Esophagus squamous epithelium (tissue), 5 donors: ENCODE data around the gene PTPRN2. TPM values are rescaled to one million over a fixed set of nuclear protein-coding genes. Genes with fewer than 3 reads are reported as not detected.

ENCODE experiments used
- DNase-seq: peaks from one replicate; lab custom pipeline; 2025; lab: John Stamatoyannopoulos, UW
- H3K27ac ChIP-seq, 4 donors: fragments of 200-600 bp; sonication (generic); one replicate each; pipeline ENCODE4 v1.5.1; 2016 to 2019; ENCODE audit warnings: mild to moderate bottlenecking in 1 of 4
- H3K27me3 ChIP-seq, 4 donors: fragments of 200-600 bp; sonication (generic); 1 replicate in 3 of 4; 2 replicates in 1 of 4; pipeline versions ENCODE4 v1.5.1 to v1.6.0; 2017 to 2021; ENCODE audit warnings: antibody characterized with exemption in 1 of 4
- H3K36me3 ChIP-seq, 3 donors: fragments of 200-600 bp; sonication (generic); one replicate each; pipeline ENCODE4 v1.5.1; 2016 to 2019
- H3K4me1 ChIP-seq, 3 donors: fragments of 200-600 bp; sonication (generic); one replicate each; pipeline ENCODE4 v1.5.1; 2017 to 2019
- H3K4me3 ChIP-seq, 4 donors: fragments of 200-600 bp; sonication (generic); 1 replicate in 3 of 4; 2 replicates in 1 of 4; pipeline ENCODE4 v1.5.1; 2016 to 2019; ENCODE audit warnings: mild to moderate bottlenecking in 2 of 4, moderate library complexity in 1 of 4
- H3K9me3 ChIP-seq, 3 donors: fragments of 200-600 bp; sonication (generic); one replicate each; pipeline ENCODE4 v1.5.1; 2016 to 2019
- CTCF ChIP-seq, 6 experiments: fragments of 450-650 bp in 4 of 6; fragments of 200-600 bp in 2 of 6; sonication (generic) in 2 of 6; IDR thresholded peaks; one replicate each; pipeline ENCODE4 v1.5.1; 2016 to 2019; ENCODE audit warnings: antibody characterized with exemption in 6 of 6, mild to moderate bottlenecking in 4 of 6, moderate library complexity in 4 of 6
- POLR2A ChIP-seq, 4 donors: fragments of 450-650 bp; IDR thresholded peaks; one replicate each; pipeline ENCODE4 v1.6.1; 2017; ENCODE audit warnings: antibody characterized with exemption in 4 of 4, mild to moderate bottlenecking in 4 of 4, moderate library complexity in 3 of 4
- WGBS, 2 donors: methylation state at CpG; one replicate each; pipeline ENCODE4 v1.1.5; 2018; 5-methylcytosine and 5-hydroxymethylcytosine counted together
- intact Hi-C: fragments of 100-400 bp; cut with DNase I; formaldehyde crosslinking; loops from one replicate; pipeline ENCODE4 v1.15.0; 2022
- total RNA-seq, 4 donors: library from RNA; depleted of rRNA; stranded (reverse); fragments of >200 nt; gene quantifications; one replicate each; pipeline ENCODE4 v1.1.0, GENCODE V29; 2016
- donor health status: DM: yes; HTN: yes; CAD: no.

Gene PTPRN2
- total RNA-seq, 4 donors from 2014 or later: 0.38 to 2.7 (median 1.0) TPM

- Histone ChIP-seq H3K9me3 (no peaks in the 10 kb centered on the region), H3K27me3 (peaks cover 0 to 8% (median 0%) of the 10 kb centered on the region in 4 donors), H3K27ac (no peak overlapping the region), H3K4me1 (no peaks in the 10 kb centered on the region), H3K36me3 (no peaks in the 10 kb centered on the region), H3K4me3 (no peak overlapping the region)
- no peak for TF ChIP-seq CTCF (IDR thresholded peaks at IDR 0.05)
- TF ChIP-seq POLR2A (IDR thresholded peaks at IDR 0.05): no peak
- intact Hi-C loops: no loop called here
- no peak for DNase-seq
- WGBS, 2 donors: 65 to 73% methylated on average over 9 of the region's 9 CpGs
Measured at GRCh38 chr7:157963526-157963925, 624.1 kb downstream of the PTPRN2 start.

GRCh38 chr7:157962458-157963306 lies 624.9 kb downstream of the PTPRN2 start:
- 70 to 78% methylated on average over 10 to 13 of the region's 15 CpGs for WGBS, 2 donors
- intact Hi-C loops: no loop called here

DNA sequence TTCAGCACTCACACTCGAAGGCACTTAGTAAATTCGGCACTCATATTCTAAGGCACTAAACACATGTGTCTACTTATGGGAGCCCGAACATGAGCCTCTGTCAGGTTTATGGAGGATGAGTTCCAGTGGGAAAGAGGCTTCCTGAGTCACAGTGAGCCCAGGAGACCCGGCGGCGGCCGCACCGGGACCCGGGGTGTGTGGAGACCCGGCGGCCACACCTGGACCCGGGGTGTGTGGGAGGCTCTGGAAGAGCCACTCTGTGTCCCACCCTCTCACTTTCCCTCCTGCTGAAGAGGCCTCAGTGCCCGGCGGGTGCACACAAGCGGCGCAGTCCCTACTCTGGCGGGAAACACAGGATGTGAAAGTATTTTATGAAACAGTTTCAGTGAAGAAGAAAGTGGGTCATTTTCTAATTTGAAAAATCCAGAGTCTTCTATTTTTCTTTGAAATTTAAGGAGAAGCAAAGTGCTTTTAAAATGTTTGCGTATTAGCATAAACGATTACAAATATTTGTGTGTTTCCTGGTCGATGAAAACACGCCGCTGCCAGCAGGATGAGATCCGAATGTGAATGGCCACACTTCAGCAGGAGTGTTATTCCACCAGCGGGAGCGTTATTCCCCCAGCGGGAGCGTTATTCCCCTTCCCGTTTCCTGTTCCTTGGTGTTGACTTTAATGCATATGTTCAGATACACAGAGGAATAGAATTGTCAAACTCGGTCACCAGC lies 625.7 kb downstream of the PTPRN2 start:
- intact Hi-C loops: no loop called here
- WGBS, 2 donors: 35 to 45% methylated on average over 28 to 29 of the region's 29 CpGs
- Histone ChIP-seq H3K4me3 (no peak overlapping the region), H3K36me3 (no peaks in the 10 kb centered on the region), H3K27me3 (peaks cover 0 to 8% (median 0%) of the 10 kb centered on the region in 4 donors), H3K27ac (no peak overlapping the region), H3K4me1 (no peaks in the 10 kb centered on the region), H3K9me3 (no peaks in the 10 kb centered on the region)
- TF ChIP-seq CTCF (IDR thresholded peaks at IDR 0.05): no peak
- no peak for TF ChIP-seq POLR2A (IDR thresholded peaks at IDR 0.05)
- DNase-seq: no peak

More at GRCh38 chr7:157962458-157963306, 624.9 kb downstream of the PTPRN2 start:
- H3K4me1 ChIP-seq: no peaks in the 10 kb centered on the region
- DNase-seq: no peak
- TF ChIP-seq POLR2A (IDR thresholded peaks at IDR 0.05) (no peak), CTCF (IDR thresholded peaks at IDR 0.05) (no peak)
- H3K36me3 ChIP-seq: no peaks in the 10 kb centered on the region
- no peak overlapping the region for H3K27ac ChIP-seq
- no peak overlapping the region for H3K4me3 ChIP-seq
- no peaks in the 10 kb centered on the region for H3K9me3 ChIP-seq
- H3K27me3 ChIP-seq: peaks cover 0 to 8% (median 0%) of the 10 kb centered on the region in 4 donors

GRCh38 chr7:157955348-157955999 lies 632.1 kb downstream of the PTPRN2 start:
- no peak overlapping the region for H3K4me3 ChIP-seq
- H3K4me1 ChIP-seq: no peaks in the 10 kb centered on the region
- TF ChIP-seq CTCF (IDR thresholded peaks at IDR 0.05) (no peak), POLR2A (IDR thresholded peaks at IDR 0.05) (no peak)
- intact Hi-C loops: no loop called here
- no peaks in the 10 kb centered on the region for H3K36me3 ChIP-seq
- no peak overlapping the region for H3K27ac ChIP-seq
- no peak for DNase-seq
- peaks cover 0 to 6% (median 0%) of the 10 kb centered on the region in 4 donors for H3K27me3 ChIP-seq
- WGBS, 2 donors: 41 to 47% methylated on average over 7 to 11 of the region's 13 CpGs
- H3K9me3 ChIP-seq: no peaks in the 10 kb centered on the region
